HG02610 (cell line): ENCODE data around the gene HP1BP3.

ENCODE experiments used
- ATAC-seq: cut with Tn5 transposase; IDR thresholded peaks from one replicate; pipeline ENCODE4 v1.9.1; 2021; ENCODE audit warnings: mild to moderate bottlenecking, moderate library complexity; ENCODE audit not compliant: unreplicated experiment

The HP1BP3 gene

DNA sequence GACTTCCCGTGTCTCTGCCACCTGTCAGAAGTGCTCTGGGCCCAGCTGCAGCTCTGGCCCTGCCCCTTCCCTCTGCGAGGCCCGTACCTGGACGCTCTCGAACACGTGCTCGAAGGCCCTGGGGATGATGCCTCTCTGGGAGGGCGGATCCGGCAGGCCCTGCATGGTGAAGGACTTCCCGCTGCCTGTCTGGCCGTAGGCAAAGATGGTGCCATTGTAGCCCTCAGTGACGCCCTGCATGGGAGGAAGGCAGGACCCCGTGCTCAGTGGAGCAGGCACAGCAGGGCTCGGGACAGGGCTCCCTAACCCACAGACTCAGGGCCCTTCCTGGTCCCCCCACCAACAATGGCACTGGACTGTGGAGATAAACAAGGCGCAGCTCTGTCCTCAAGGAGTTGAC, 71.7 kb downstream of the HP1BP3 start:
- ATAC-seq, result no peak

DNA sequence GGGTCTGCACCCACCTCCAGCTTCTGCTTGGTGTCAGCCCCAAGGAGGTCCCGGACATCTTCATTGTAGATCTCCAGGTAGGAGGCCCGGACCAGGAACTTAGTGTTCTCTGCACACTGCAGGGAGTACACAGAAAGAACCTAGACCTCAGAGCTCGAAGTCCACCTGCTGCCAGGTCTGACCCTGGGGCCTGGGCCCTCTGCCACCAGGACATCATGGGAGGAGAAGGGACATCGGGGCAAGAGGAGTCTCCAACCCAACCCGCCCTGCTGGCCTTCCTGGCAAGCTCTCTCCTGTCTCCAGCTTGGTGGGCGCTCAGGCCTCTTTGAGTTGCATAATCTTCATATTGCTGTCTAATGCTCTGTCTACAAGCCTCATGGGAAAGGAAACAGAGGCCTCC, 73.7 kb downstream of the HP1BP3 start:
- no peak for ATAC-seq

DNA sequence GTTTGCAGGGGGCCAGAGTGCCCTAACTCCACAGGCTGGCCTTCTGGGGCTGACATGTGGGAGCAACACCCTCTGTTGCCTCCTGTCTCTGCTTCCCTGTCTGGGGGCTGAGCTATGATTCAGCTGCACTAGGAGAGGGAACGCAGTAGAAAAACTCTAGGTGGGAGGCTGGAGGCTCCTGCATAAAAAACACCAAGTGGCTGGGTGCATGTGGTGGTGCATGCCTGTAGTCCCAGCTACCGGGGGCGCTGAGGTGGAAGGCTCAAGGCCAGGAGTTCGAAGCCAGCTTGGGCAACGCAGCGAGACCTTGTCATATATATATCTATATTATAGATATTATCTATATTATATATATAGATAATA, 74.9 kb downstream of the HP1BP3 start:
- ATAC-seq, result no peak

DNA sequence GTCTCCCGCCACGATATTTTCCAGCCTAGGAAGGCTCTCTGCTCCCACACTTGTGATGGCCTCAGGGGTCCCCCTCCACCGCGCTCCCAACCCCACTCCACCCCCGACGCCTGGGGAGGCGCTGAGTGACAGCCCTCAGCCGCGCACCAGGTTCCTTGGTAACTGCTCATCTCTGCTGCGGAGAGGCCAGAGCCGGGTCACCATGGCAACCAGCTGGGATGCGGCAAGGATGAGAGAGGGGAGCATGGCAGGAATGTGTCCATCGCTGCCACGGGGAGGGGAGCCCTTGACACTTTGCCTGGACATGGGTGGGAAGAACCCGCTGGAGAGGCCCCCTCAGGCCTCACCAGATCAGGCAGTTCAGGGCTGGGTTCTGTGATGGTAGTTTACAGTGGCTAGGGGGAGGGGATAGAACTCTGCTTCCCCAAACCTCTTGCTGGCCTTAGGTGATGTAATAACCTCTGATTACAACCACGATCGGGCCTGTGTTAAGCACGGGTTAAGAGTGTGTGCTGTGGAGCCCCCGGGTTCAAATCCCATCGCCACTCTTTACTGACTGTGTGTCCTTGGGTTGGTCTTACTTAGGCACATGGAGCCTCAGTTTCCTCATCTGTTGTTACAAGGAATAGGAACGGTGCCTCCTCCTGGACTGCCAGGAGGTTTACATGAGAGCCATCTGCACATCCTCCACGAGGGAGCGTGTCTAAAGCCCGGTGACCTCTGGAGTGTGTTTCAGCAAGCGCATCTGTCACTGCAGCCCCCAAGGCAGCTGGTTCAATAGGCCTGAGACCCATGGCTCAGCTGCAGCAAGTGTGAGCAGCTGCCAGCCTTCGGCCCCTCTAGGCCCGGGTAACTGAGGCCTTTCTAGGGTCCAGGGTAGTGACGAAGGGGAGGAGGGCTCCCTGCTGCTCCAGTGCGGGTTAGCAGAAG, 75.6 kb downstream of the HP1BP3 start:
- no peak for ATAC-seq

DNA sequence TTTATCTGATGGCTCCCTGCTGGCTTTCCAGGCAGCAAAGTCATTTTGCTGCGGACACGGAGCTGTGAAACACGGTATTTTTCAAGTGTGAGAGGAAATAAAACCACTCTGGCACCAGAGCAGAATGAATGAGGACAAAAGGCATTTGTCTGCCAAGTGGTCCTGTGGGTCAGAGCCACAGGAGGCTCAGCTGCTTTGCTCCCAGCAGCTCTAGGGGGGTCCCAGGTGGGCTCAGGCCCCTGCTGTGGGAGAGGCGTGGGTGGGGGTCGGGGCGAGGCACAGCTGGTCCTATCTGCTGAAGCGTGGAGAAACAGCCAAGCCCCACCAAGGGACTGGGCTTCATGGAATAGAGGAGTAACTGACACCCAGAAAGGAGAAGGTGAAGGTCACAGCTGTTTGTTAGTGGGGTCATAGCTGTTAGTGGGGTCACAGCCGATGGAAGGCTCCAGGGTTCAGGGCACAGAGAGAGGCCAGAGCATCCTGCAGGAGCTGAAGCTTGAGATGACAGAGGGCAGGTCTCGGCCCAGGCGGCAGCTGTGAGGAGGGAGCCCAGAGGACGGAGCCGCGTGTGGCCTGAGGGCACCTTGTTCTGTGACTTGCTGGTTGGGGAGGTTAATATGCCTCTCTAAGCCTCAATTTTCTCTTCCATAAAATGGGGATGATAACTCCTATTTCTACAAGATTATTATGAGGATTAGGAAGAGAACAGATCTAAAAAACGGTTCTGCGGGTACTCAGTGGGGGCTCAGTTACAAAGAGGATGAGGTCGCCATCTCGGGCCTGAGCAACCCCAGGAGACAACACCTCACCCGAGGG, 76.4 kb downstream of the HP1BP3 start:
- ATAC-seq, result no peak

GRCh38 chr1:20709868-20710267, 77.2 kb downstream of the HP1BP3 start:
- no peak for ATAC-seq

GRCh38 chr1:20708891-20709290, 78.2 kb downstream of the HP1BP3 start:
- ATAC-seq, result no peak

- no peak for ATAC-seq
These were observed 79.0 kb downstream of the HP1BP3 start for GRCh38 chr1:20708057-20708456.

- ATAC-seq, result no peak
These were observed 80.3 kb downstream of the HP1BP3 start for GRCh38 chr1:20706841-20707240.

DNA sequence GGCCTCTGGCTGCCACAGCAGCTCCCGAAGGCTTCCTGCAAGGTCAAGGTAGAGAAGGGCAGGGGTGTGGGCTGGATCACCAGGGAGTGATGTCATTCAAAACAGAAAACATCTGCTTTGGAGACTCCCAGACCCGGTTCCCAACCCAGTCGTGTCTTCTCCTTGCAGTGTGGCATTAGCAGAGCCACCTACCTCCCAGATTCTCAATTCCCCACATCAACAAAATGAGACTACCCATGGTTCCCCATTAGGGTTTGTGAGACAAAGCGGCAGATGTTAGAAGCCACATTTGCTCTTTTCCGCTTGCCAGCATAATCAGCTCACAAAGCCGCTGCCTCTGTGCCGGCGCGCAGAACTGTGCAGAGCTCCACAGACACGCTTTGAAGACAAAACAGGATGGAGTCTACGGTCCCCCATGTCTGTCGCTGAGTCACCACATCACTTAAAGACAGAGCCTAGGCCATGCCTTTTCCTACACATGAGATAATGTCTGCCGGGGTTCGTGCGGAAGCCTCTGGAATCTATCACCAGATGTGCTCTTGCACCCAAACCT, 81.8 kb downstream of the HP1BP3 start:
- ATAC-seq, result no peak

DNA sequence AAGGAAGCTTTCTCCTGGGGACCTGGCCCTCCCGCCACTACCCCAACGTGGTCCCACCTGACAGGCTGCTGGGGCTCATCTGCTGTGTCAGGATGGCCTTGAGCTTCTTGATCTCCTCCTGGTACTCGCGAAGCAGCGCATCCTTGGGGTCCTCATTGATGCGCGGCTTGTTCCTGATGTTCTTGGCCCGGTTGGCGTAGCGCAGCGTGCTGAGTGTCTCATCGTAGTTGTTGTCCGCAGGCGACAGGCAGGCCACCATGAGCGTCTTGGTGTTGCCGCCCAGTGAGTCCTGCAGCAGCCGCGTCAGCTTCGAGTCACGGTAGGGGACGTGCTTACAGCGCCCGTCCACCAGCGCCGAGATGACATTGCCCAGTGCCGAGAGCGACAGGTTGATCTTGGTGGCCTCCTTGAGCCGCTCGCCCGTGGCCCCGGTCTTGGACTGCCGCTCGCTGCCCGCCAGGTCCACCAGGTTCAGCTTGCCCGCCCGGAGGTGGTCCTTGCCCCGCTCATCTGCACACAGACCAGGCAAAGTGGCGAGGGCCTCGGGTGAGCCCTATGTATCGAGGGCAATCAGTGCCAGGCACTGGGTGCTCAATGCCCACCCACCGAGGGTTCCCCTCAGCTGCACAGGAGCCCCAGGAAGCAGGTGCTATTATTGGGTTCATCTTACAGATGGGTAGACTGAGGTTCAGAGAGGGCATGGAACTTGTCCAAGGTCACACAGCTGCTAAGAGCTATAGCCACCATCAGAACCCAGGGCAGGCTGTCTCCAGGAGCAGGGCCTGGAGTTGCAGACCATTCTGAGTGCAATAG, 82.5 kb downstream of the HP1BP3 start:
- ATAC-seq, result no peak

- ATAC-seq, result no peak
These were observed 83.9 kb downstream of the HP1BP3 start for GRCh38 chr1:20703124-20703756.

DNA sequence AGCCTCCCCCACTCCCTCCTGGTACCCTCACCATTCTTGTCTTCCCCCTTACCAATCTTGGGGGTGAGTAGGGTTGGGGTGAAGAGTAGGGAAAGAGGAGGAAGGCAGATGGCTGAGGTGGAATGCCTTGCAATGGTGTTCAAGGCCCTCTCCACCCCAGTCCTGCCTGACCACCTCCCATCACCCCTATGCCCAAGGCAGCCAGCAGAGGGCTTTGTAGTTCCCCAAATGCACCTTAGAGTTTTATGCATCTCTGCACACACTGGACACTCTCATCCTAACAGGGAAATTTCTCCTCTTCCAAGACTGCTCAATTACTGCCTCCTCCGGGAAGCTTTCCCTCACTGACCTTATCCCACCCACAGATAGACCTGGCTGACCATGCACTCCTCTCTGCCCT, 84.7 kb downstream of the HP1BP3 start:
- ATAC-seq, result no peak

- no peak for ATAC-seq
These were observed 85.3 kb downstream of the HP1BP3 start for GRCh38 chr1:20701847-20702246.

- ATAC-seq, result no peak
These were observed 85.7 kb downstream of the HP1BP3 start for GRCh38 chr1:20701446-20701845.

- no peak for ATAC-seq
These were observed 86.4 kb downstream of the HP1BP3 start for GRCh38 chr1:20700636-20701215.

GRCh38 chr1:20699558-20699957, 87.5 kb downstream of the HP1BP3 start:
- ATAC-seq, result no peak

DNA sequence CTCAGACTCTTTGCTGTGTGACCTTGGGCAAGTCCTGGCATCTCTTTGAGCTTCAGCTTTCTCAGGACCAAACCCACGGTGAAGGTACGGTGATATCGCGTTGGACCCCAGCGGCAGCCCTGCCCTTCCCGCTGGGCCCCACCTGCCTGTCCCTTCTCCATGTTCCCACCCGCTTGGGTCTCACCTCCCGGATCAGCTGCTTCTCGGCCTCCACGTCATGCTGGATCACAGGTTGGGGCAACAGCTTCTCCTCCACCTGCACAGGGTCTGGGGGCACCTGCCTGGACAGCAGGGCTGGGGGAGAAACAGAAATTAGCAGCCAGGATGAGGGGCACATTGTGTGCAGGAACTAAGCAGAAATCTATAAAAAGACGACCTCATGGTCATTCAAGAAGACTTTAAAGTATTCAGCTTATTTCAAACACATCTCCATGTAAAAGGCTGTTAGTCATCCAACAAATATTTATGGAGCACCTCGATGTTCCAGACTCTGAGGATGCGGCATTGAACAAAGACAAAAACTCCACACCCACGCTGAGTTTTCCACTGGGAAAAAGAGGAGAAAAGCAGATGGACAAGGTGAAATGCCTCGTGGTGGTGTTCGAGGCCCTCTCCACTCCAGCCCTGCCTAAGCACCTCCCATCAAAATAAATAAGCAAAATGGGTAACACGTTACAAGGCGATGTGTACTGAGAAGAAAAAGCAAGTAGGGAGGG, 88.8 kb downstream of the HP1BP3 start:
- ATAC-seq, result no peak

GRCh38 chr1:20697563-20697962, 89.5 kb downstream of the HP1BP3 start:
- ATAC-seq, result no peak
